Activated naive CD4-positive, alpha-beta T cell treated with anti-CD3 and anti-CD28 coated beads, Interleukin-2, amount 50 U/mL, for 72 hours (primary cell): ENCODE results near the gene POPDC3. TPM values are rescaled to one million over a fixed set of nuclear protein-coding genes. Genes with fewer than 3 reads are reported as not detected.

Experiments
- ATAC-seq, 2 donors: fragments of 150-1000 bp; cut with Tn5 transposase; 2 replicates each; pipeline ENCODE4 v1.10.0; 2021; ENCODE audit warnings: mild to moderate bottlenecking in 2 of 2, moderate library complexity in 2 of 2
- DNase-seq, 2 donors: peaks; one replicate each; pipeline ENCODE4 v3.0.0; 2021 to 2022; ENCODE audit warnings: low spot score in 2 of 2
- H3K27ac Mint-ChIP-seq, 2 donors: one replicate each; pipeline ENCODE4 v1.8.0; 2022; ENCODE audit warnings: mild to moderate bottlenecking in 2 of 2, mixed read lengths in 2 of 2
- H3K36me3 Mint-ChIP-seq, 2 donors: one replicate each; pipeline ENCODE4 v1.8.0; 2022; ENCODE audit warnings: mixed read lengths in 2 of 2
- H3K9me3 Mint-ChIP-seq, 2 donors: one replicate each; pipeline ENCODE4 v1.8.0; 2022; ENCODE audit warnings: mixed read lengths in 2 of 2
- total RNA-seq, 2 donors: library from RNA; stranded (reverse); gene quantifications; one replicate each; pipeline ENCODE4 v1.2.3, GENCODE V29; 2022

Gene POPDC3
- total RNA-seq, 2 donors from 2014 or later = not detected

DNA sequence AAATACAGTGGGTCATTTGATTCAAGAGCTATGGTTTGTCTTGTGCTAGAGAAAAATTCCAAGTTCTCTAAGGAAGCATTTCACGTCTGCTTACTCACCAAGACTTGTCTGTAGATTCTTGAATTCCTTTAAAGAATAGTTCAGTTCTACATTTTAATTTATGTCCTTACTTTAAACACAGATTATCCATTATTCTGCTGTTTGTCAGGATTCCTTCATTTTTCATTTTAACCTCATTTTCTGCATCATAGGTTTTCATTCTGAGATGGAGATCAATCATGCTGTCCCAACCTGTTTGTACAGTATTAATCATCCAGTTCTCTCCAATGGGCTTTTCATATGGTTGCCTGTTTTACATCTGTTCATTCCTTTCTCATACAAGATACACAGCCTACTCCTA lies 24.5 kb upstream of the POPDC3 start:
- no peak for ATAC-seq

DNA sequence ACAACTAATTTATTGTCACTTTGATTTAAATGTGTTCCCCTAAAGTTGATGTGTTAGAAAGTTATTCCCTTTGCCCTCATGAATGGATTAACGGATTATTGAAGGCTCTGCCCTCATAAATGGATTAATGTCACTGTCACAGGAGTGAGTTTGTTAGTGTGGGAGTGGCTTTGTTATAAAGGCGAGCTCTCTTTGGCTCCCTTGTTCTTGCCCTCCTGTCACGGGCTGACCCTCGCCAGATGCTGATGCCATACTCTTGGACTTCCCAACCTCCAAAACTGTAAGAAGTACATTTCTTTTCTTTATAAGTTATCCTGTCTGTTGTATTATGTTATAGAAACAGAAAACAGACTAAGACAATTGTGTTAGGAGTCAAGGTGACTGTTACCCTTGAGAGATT lies 22.7 kb upstream of the POPDC3 start:
- Mint-ChIP-seq H3K36me3 (no peaks in the 10 kb centered on the region), H3K27ac (no peak overlapping the region), H3K9me3 (no peaks in the 10 kb centered on the region)
- no peak for DNase-seq
- no peak for ATAC-seq

More for the DNA sequence above, 24.5 kb upstream of the POPDC3 start:
- DNase-seq = no peak
- Mint-ChIP-seq H3K9me3 (no peaks in the 10 kb centered on the region), H3K36me3 (no peaks in the 10 kb centered on the region), H3K27ac (no peak overlapping the region)

DNA sequence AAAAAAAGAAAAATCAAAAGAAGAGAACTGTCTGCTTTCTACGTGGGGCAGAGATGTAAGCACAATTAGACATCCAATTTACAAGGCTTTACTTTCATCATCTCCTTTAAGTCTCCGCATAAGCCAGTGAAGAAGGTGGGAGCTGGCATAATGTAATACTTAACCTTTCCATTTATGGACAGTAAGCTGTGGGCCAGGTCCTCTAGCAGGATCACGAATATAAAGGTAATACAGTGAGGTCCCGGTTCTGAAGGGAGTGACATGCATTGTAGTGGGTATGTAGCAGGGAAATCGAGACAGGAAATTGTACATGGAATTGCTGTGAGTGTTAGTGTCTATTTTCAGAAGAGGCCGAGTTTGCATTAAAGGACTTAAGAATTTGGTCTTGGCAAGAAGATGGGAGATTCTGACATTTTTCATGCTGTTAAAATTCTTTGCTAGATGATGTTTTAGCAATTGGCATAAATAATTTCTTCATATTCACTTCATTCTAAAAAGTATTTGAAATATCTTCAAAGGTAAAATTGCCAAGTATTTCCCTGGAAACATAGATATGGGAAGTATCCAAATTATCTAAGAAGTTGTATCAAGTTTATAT lies 20.4 kb upstream of the POPDC3 start:
- Mint-ChIP-seq H3K9me3 (no peaks in the 10 kb centered on the region), H3K36me3 (peaks cover 0 to 5% of the 10 kb centered on the region in 2 donors), H3K27ac (no peak overlapping the region)
- ATAC-seq (no peak), DNase-seq (no peak)

DNA sequence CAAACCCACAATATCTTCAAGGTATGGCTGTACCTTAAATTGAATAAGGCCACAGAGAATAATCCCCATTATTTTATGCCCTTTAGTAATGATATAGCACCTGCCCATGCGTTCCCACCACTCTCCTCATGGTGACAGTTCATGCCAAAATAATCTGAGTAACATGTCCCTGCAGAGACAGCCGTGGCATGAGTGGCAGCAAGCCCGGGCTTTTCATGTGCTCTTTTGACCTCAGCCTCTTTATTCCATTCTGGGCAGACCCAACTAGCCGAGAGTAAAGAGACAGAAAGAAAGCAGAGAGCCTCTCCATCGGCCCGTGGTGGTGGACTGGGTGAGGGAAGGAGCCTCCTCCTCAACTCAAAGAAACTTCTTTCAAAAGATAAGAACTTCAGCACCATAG lies 19.9 kb upstream of the POPDC3 start:
- Mint-ChIP-seq H3K27ac (no peak overlapping the region), H3K9me3 (no peaks in the 10 kb centered on the region), H3K36me3 (peaks cover 0 to 5% of the 10 kb centered on the region in 2 donors)
- ATAC-seq (no peak), DNase-seq (no peak)

DNA sequence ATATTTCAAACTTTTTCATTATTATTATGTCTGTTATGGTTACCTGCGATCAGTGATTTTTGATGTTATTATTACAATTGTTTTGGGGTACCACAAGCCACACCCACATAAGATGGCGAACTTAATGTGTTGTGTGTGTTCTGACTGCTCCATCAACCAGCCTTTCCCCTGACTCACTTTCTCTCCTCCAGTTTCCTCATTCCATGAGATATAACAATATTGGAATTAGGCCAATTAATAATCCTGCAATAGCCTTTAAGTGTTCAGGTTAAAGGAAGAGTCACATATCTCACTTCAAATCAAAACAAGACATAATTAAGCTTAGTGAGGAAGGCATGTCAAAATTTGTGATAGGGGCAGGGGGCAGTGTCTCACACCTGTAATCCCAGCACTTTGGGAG lies 16.3 kb upstream of the POPDC3 start:
- Mint-ChIP-seq H3K36me3 (peaks cover 0 to 5% of the 10 kb centered on the region in 2 donors), H3K27ac (no peak overlapping the region), H3K9me3 (no peaks in the 10 kb centered on the region)
- no peak for DNase-seq
- no peak for ATAC-seq

DNA sequence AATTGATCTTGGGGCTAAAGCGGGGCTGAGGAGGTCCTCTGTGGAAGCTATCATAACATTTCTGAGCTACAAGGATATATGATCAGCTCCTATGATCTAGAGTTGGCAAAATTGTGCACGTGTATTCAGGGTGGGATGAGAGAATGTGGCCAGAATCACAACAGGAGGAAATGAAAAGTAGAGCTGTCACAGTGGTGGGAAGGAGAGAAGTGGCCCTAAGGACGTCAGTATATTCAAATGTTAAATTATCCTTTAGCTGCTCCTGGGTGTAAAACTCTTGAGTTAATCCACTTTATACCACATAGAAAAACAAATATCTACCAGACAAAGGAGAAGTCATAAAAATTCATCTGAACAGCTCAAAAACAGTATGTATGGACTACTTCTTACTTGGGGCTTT lies 14.8 kb upstream of the POPDC3 start:
- Mint-ChIP-seq H3K36me3 (peaks cover 0 to 5% of the 10 kb centered on the region in 2 donors), H3K9me3 (no peaks in the 10 kb centered on the region), H3K27ac (no peak overlapping the region)
- DNase-seq (no peak), ATAC-seq (no peak)

DNA sequence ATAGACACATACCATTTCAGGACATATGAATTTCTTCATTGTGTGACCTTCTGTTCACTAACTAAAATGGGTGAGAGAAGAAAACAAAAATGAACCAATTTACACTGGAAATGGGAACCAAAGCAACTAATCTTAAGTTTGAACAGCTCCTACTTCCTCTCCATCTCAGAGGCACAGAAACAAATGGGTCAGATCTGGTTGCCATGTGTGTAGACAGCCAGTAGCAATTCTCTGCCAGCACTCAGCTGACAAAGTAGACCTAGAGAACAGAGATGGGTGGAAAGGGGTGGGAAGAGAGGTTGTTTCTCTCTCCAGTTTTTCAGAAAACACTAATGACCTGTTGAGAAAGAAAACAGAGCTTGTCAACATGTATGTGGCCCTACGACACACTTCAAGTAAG lies 14.3 kb upstream of the POPDC3 start:
- H3K9me3 Mint-ChIP-seq = no peaks in the 10 kb centered on the region
- H3K36me3 Mint-ChIP-seq = peaks cover 0 to 5% of the 10 kb centered on the region in 2 donors
- DNase-seq (no peak), ATAC-seq (no peak)
- no peak overlapping the region for H3K27ac Mint-ChIP-seq

DNA sequence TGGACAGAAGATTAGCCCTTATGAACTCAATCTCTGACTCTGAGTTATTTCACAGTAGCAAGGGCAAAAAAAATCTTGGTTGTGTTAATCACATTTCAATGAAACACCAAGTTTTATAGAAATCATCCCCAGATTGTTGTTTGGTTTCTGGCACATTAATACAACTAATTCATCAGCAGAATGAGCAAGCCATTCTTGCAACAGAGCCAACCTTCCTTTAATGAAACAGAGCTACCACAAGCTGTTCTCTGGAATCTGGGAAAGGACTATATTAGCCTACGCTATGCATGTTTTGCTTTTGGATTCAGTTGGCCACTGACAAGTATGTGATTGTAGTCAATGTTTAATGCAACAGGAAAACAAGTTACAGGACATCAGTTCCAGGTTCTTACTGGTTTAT lies 13.8 kb upstream of the POPDC3 start:
- Mint-ChIP-seq H3K9me3 (no peaks in the 10 kb centered on the region), H3K36me3 (peaks cover 0 to 5% of the 10 kb centered on the region in 2 donors), H3K27ac (no peak overlapping the region)
- DNase-seq = no peak
- ATAC-seq = no peak

DNA sequence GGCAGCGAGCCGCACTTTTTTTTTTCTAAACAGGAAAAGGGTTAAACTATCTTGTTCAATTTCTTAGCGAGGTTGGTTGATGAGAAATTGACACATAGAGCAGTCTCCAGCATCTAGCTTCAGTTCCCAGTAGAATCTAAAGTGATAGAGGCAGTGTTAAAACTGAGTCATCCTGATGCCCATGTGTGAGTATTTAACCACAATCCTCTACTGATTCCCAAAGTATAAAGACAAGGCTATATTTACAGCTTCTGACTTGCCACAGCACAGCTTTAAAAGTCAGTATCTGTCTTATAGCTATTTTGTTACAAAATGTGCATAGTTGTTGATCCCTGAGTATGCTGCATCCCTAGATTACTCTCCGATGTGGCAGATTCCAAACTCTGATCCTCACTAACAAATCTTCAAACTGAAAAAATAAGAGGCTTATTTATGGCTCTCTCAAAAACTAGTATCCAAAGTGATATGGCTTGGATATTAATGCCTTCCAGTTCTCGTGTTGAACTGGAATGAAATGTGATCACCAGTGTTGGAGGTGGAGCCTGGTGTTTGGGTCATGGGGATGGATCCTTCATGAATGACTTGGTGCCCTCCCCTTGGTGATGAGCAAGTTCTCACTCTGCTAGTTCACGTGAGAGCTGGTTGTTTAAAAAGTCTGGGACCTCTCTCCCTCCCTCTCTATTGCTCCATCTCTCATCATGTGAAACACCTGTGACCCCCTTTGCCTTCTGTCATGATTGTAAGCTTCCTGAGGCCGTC lies 13.1 kb upstream of the POPDC3 start:
- H3K36me3 Mint-ChIP-seq = peaks cover 0 to 5% of the 10 kb centered on the region in 2 donors
- no peak overlapping the region for H3K27ac Mint-ChIP-seq
- H3K9me3 Mint-ChIP-seq = no peaks in the 10 kb centered on the region
- ATAC-seq (peak in 1 of 2 donors; percentile 68), DNase-seq (no peak)

DNA sequence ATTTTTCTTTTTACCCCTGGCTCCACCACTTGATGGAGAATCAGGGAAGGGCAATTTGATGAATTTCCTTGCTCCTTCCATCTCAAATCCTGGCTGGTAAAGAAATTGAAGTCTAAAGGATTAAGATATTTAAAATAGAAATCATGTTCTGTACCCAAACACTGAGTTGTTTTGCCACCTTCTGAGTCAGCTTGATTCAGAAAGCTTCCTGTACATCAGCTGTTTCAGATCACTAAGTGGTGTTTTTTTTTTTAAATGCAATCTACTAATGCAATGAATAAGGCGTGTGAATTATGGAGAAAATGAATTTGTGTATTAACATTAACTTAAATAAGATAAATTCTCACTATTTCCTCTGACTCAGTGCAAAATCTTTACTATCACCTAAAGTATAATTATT lies 11.5 kb upstream of the POPDC3 start:
- Mint-ChIP-seq H3K9me3 (no peaks in the 10 kb centered on the region), H3K27ac (no peak overlapping the region)
- ATAC-seq = peak in 1 of 2 donors; percentile 32

DNA sequence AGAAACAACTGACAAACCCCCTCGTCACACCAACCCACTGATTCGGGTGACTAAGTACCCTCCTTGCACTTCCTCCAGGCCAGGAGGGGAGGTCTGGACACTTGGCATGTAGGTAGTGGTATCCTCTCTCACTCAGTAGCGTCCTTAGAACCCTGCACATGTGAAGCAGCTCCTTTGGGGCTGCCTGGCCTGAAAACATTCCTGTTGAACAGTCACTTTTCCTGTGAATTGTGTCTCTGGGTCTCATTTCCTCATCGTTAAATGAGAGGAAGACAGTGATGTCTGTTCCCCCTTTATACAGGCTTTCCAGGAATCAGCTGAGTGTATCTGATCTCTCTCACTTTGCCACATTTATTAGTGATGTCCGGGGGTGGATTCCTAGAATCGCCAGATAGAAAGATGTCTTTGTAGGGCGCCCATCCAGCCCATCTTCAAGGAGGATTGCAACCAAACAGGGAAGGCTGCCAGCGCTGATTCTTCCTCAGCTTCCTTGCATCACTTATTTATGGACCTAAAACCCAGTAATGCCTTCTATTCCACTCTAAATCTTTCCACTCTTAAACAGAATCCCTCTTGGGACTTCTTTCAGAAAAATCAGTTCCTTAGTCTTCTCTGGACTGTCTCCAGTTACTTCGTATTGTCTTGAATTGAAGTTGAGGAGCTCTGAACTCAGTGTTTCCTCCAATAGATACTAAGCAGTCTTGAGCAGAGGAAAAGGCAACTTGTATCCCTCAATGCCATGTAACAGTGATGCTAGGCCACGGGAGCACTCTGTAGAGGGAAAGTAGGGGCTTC lies 9.4 kb upstream of the POPDC3 start:
- DNase-seq = no peak
- no peak overlapping the region for H3K27ac Mint-ChIP-seq
- no peaks in the 10 kb centered on the region for H3K9me3 Mint-ChIP-seq
- ATAC-seq = no peak
- no peaks in the 10 kb centered on the region for H3K36me3 Mint-ChIP-seq

More for the DNA sequence above, 11.5 kb upstream of the POPDC3 start:
- peaks cover 0 to 5% of the 10 kb centered on the region in 2 donors for H3K36me3 Mint-ChIP-seq
- DNase-seq = no peak

DNA sequence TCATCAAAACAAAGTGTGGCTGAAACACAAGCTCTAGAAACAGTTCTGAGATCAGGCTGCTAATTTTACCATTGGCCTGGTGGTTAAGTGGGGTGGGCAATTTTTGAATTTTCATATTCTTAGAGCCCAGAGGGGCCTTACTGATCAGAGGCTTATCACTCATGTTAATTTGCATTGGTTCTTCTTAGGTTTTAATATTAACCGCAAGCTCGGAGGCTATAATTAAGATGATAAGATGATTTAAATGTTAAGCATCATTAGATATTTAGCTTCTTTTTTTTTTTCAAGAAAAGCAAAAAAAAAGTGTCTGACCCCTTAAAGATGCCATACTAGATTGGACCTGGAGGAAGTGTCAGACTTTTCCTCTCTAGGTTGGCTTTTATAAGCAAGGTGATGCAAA lies 8.4 kb upstream of the POPDC3 start:
- ATAC-seq (no peak), DNase-seq (no peak)
- Mint-ChIP-seq H3K27ac (no peak overlapping the region), H3K9me3 (no peaks in the 10 kb centered on the region), H3K36me3 (no peaks in the 10 kb centered on the region)

DNA sequence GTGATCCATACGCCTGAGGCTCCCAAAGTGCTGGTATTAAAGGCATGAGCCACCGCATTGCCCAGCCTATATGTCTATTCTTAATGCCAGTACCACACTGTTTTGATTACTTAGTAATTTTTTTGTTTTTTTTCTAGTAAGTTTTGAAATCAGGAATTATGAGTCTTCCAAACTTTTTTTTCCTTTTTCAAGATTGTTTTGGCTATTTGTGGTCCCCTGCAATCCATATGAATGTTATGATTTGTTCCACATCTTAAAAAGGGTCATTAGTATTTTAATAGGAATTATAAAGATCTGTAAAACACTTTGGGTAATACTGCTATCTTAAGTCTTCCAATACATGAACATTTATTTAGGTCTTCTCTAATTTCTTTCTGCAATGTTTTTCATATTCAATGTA lies 6.8 kb upstream of the POPDC3 start:
- DNase-seq (no peak), ATAC-seq (no peak)
- Mint-ChIP-seq H3K36me3 (no peaks in the 10 kb centered on the region), H3K9me3 (no peaks in the 10 kb centered on the region), H3K27ac (no peak overlapping the region)

DNA sequence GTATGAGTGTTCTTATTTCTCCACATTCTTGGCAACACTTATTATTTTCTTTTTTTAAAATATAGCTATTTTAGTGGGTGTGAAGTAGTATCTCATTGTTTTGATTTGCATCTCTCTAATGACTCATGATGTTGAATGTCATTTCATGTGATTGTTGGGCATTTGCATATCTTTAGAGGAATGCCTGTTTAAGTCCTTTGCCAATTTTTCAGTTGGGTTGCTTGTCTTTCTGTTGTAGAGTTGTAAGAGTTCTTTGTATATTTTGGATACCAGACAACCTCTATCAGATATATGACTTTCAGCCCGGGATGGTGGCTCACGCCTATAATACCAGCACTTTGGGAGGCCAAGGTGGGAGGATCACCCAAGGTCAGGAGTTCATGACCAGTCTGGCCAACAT lies 5.1 kb upstream of the POPDC3 start:
- Mint-ChIP-seq H3K27ac (no peak overlapping the region), H3K36me3 (no peaks in the 10 kb centered on the region), H3K9me3 (no peaks in the 10 kb centered on the region)
- DNase-seq (no peak), ATAC-seq (no peak)

DNA sequence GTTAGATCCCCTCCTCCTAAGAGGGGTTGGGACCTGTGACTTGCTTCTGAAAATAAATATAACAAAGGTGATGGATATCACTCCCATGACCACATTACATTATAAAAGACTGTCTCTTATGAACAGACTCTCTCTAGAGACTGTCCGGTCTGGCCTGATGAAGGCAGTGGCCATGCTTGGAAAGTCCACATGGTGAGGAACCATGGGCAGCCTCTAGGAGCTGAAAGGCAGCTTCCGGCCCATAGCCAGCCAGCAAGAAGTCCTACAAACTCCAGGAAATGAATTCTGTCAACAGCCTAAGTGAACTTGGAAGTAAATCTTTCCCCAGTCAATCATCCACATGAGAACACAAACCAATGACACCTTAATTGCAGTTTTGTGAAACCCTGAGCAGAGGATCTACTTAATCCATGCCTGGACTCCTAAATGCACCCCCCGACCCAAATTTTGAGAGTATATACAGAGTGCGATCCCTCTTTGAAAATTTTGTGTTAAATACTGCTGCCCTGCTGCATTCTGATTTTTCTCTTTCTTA lies 2.2 kb upstream of the POPDC3 start:
- Mint-ChIP-seq H3K27ac (no peak overlapping the region), H3K36me3 (no peaks in the 10 kb centered on the region), H3K9me3 (no peaks in the 10 kb centered on the region)
- DNase-seq (no peak), ATAC-seq (no peak)

DNA sequence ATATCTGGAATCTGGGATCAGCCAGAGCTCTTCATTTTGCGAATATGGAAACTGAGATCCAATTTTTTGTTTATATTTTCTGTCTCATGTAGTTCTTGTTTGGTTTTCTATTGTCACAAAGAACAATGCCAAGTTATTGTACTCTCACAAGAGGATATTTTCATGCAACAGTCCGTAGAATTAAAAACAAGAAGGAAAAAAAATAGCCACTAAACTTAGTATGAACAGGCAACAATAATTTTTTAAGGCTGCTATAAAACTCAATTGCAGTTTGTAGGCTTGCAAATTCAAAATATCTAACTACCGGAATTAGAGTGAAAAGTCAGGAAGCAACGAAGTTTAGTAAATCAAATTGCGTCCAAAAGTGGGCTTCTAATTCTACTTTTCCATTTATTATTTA lies 1.2 kb downstream of the POPDC3 start:
- H3K36me3 Mint-ChIP-seq = no peaks in the 10 kb centered on the region
- no peaks in the 10 kb centered on the region for H3K9me3 Mint-ChIP-seq
- ATAC-seq (no peak), DNase-seq (no peak)
- H3K27ac Mint-ChIP-seq = no peak overlapping the region

DNA sequence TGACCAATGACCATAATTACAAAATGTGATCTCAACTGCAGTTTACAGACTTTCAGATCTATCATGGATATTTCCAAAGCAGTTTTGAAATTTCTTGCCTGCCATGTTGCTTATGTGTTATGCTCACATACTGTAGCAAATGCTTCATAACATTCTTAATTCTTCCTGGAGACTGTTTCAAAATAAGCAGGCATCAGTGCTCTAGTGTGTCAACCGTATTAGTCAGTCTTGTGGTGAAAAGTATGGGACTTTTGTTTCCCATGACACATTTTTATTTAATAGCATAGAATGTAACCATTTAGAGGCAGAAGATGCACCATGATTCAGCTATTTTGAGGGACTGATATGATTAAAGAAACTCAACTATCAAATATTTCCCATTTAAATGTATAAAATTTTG lies 1.7 kb downstream of the POPDC3 start:
- Mint-ChIP-seq H3K9me3 (no peaks in the 10 kb centered on the region), H3K36me3 (no peaks in the 10 kb centered on the region), H3K27ac (no peak overlapping the region)
- DNase-seq (no peak), ATAC-seq (peak in 1 of 2 donors; percentile 27)
